Endothelial cell of umbilical vein (primary cell): ENCODE results near the gene FUT6. TPM values are rescaled to one million over a fixed set of nuclear protein-coding genes. Genes with fewer than 3 reads are reported as not detected.
"Not testable (repeated sequence)": the region's sequence is repeated elsewhere in the genome, so short reads cannot be mapped to it uniquely, and the experiment has no call there.

Experiments used
- BruUV-seq: library from RNA; stranded (reverse); fragments of 400-500 nt; replicated peaks from 2 replicates; lab custom pipeline; 2021; lab: Mats Ljungman, UMichigan
- CTCF ChIA-PET: fragments of 300-600, 350-600 bp; sonication (Branson Sonifier 250); formaldehyde crosslinking; loops from one replicate; lab custom pipeline; 2021; ENCODE audit warnings: antibody characterized with exemption, inconsistent platforms; lab: Charles Lee
- POLR2A ChIA-PET: fragments of 300-600, 350-600 bp; sonication (Branson Sonifier 250); formaldehyde crosslinking; loops from one replicate; lab custom pipeline; 2021; ENCODE audit warnings: antibody characterized with exemption, inconsistent platforms; lab: Charles Lee
- DNase-seq: peaks from one replicate; pipeline ENCODE4 v3.0.0-alpha.2; 2011; ENCODE audit warnings: low read depth, low spot score
- FAIRE-seq: peaks from 2 replicates; lab custom pipeline; 2011; peaks lifted over from hg19 to GRCh38; lab: Jason Lieb, UNC
- H2AFZ ChIP-seq: 2 replicates; pipeline ENCODE4 v1.6.0; 2012; ENCODE audit warnings: low read depth, low read length, control low read depth, inconsistent platforms
- H3K27ac ChIP-seq: 2 replicates; pipeline ENCODE4 v1.5.1; 2011; ENCODE audit warnings: low read depth, mild to moderate bottlenecking, control low read depth, low read length, moderate library complexity; ENCODE audit not compliant: insufficient read depth
- H3K27me3 ChIP-seq, 2 experiments: 2 replicates each; pipeline versions ENCODE4 v1.6.0 to v1.6.1; 2011; ENCODE audit warnings: low read length in 2 of 2, mixed read lengths in 1 of 2; ENCODE audit not compliant: control insufficient read depth in 2 of 2, insufficient read depth in 2 of 2
- H3K36me3 ChIP-seq, 2 experiments: 2 replicates in 1 of 2; 3 replicates in 1 of 2; pipeline ENCODE4 v1.5.1; 2011; ENCODE audit warnings: low read length in 2 of 2, mild to moderate bottlenecking in 1 of 2, moderate library complexity in 1 of 2; ENCODE audit not compliant: control insufficient read depth in 2 of 2, insufficient read depth in 2 of 2; ENCODE audit errors: extremely low read depth in 1 of 2
- H3K4me1 ChIP-seq: 3 replicates; pipeline ENCODE4 v1.5.1; 2011; ENCODE audit warnings: mild to moderate bottlenecking, low read length; ENCODE audit not compliant: control insufficient read depth, insufficient read depth; ENCODE audit errors: extremely low read depth
- H3K4me2 ChIP-seq: 2 replicates; pipeline ENCODE4 v1.6.1; 2011; ENCODE audit warnings: low read length, control low read depth, mixed read lengths; ENCODE audit not compliant: insufficient read depth
- H3K4me3 ChIP-seq, 3 experiments: fragments of 200-600 bp in 1 of 3; sonication (generic), shearing (Covaris generic) in 1 of 3; replicated peaks in 1 of 3; 2 replicates each; pipeline ENCODE4 v1.5.1; 2011 to 2016; ENCODE audit warnings: control low read depth in 3 of 3, low read length in 3 of 3, mild to moderate bottlenecking in 2 of 3, inconsistent platforms in 1 of 3, low read depth in 1 of 3, moderate library complexity in 1 of 3; ENCODE audit not compliant: insufficient read depth in 1 of 3
- H3K79me2 ChIP-seq: 2 replicates; pipeline ENCODE4 v1.6.0; 2012; ENCODE audit warnings: low read length, inconsistent platforms; ENCODE audit not compliant: control insufficient read depth, insufficient read depth
- H3K9ac ChIP-seq: replicated peaks from 2 replicates; pipeline ENCODE3; 2011; ENCODE audit warnings: low read length, control low read depth; ENCODE audit not compliant: insufficient read depth; ENCODE audit errors: extremely low read depth
- H3K9me1 ChIP-seq: replicated peaks from 3 replicates; pipeline ENCODE4 v1.6.0; 2011; ENCODE audit warnings: mild to moderate bottlenecking, low read length; ENCODE audit not compliant: control insufficient read depth, insufficient read depth; ENCODE audit errors: extremely low read depth
- H3K9me3 ChIP-seq: replicated peaks from 2 replicates; pipeline ENCODE4 v1.5.1; 2012; ENCODE audit warnings: low read length, inconsistent platforms; ENCODE audit not compliant: control insufficient read depth, insufficient read depth
- H4K20me1 ChIP-seq: replicated peaks from 2 replicates; pipeline ENCODE3; 2011; ENCODE audit warnings: mild to moderate bottlenecking, low read length; ENCODE audit not compliant: control insufficient read depth, insufficient read depth; ENCODE audit errors: extremely low read depth
- EZH2 ChIP-seq: IDR thresholded peaks from 2 replicates; pipeline ENCODE4 v1.6.1; 2012; ENCODE audit warnings: borderline replicate concordance, low read depth, mild to moderate bottlenecking, moderate library complexity, low read length, inconsistent platforms; ENCODE audit not compliant: severe bottlenecking
- FOS ChIP-seq: IDR thresholded peaks from 2 replicates; pipeline ENCODE4 v1.6.1; 2011; ENCODE audit warnings: mild to moderate bottlenecking, low read length, moderate library complexity, borderline replicate concordance; ENCODE audit not compliant: insufficient read depth
- GATA2 ChIP-seq: IDR thresholded peaks from 2 replicates; pipeline ENCODE4 v1.7.0; 2011; ENCODE audit warnings: low read depth, mild to moderate bottlenecking, moderate library complexity, mixed read lengths, low read length; ENCODE audit not compliant: insufficient read length, insufficient read depth
- JUN ChIP-seq: IDR thresholded peaks from 2 replicates; pipeline ENCODE4 v1.6.1; 2011; ENCODE audit warnings: borderline replicate concordance, low read depth; ENCODE audit not compliant: insufficient read length, insufficient read depth
- MYC ChIP-seq: IDR thresholded peaks from one replicate; pipeline ENCODE4 v1.6.1; 2011; ENCODE audit warnings: mild to moderate bottlenecking, low read depth, low read length
- POLR2A ChIP-seq: IDR thresholded peaks from 2 replicates; pipeline ENCODE4 v1.6.1; 2012; ENCODE audit warnings: low read depth, mild to moderate bottlenecking, control low read depth, low read length
- POLR2AphosphoS5 ChIP-seq: IDR thresholded peaks from 2 replicates; pipeline ENCODE4 v1.6.1; 2012; ENCODE audit warnings: low read depth, mild to moderate bottlenecking, control low read depth, low read length, moderate library complexity; ENCODE audit not compliant: insufficient read depth
- dilution Hi-C: fragments of 300-500 bp; cut with MboI; formaldehyde crosslinking; loops from one replicate; pipeline ENCODE4 v1.15.0; 2019; ENCODE audit warnings: low sequenced_read_pairs; ENCODE audit not compliant: extremely low pct_ligation_motif_present
- intact Hi-C: fragments of 100-400 bp; cut with micrococcal nuclease; formaldehyde crosslinking; loops from one replicate; pipeline ENCODE4 v1.10.0; 2022
- polyA plus RNA-seq, 4 experiments: library from polyadenylated mRNA; depleted of rRNA in 3 of 4; stranded (reverse) in 3 of 4; unstranded in 1 of 4; fragments of >200 nt; gene quantifications; 2 replicates each; pipeline versions ENCODE4 v1.2.1 to v1.2.3, GENCODE V29; 2011 to 2012; ENCODE audit warnings: missing spikeins in 1 of 4
- total RNA-seq: library from RNA; stranded (reverse); gene quantifications from 2 replicates; pipeline ENCODE4 v1.2.3, GENCODE V29; 2021
- TF ChIP-seq, protein P1 (sequence below), 2 donors: IDR thresholded peaks; 1 replicate in 1 of 2; 2 replicates in 1 of 2; pipeline ENCODE4 v1.5.1; 2011; ENCODE audit warnings: low read length in 2 of 2, mild to moderate bottlenecking in 2 of 2, moderate library complexity in 2 of 2, control low read depth in 1 of 2, inconsistent platforms in 1 of 2, low read depth in 1 of 2; ENCODE audit not compliant: insufficient read depth in 1 of 2; ENCODE audit errors: extremely low read depth in 1 of 2
- TF ChIP-seq, protein P2 (sequence below): IDR thresholded peaks from 2 replicates; pipeline ENCODE4 v1.6.1; 2011; ENCODE audit not compliant: insufficient read depth, insufficient read length

Gene FUT6
- total and polyA plus RNA-seq, 2 donors (not counting 3 experiments of a cell fraction or from before 2014, with no cell fraction given) = not detected

DNA sequence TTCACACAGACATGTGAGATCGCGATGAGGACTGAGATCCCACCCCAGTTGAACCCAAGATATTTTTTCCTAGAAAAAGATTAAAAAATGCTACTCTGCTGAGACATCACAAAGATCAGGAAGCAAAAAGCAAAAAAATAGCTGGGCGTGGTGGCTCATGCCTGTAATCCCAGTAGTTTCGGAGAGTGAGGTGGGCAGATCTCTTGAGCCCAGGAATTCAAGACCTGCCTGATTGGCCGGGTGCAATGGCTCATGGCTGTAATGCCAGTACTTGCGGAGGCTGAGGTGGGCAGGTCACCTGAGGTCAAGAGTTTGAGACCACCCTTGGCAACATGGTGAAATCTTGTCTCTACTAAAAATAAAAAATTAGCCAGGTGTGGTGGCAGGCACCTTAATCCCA lies 10.7 kb upstream of the FUT6 start:
- Histone ChIP-seq H3K9me3 (no peaks in the 10 kb centered on the region), H3K4me1 (no peaks in the 10 kb centered on the region), H3K4me3 (no peak overlapping the region), H3K9ac (no peak overlapping the region), H3K4me2 (no peak overlapping the region), H3K9me1 (no peaks in the 10 kb centered on the region), H3K79me2 (no peaks in the 10 kb centered on the region), H4K20me1 (no peaks in the 10 kb centered on the region), H3K36me3 (no peaks in the 10 kb centered on the region), H3K27me3 (no peaks in the 10 kb centered on the region), H3K27ac (no peak overlapping the region), H2AFZ (no peak overlapping the region)
- ChIA-PET CTCF (no interaction called here), POLR2A (no interaction called here)
- no TSS peak for BruUV-seq
- no peak for DNase-seq
- dilution Hi-C loops = no loop called here
- intact Hi-C loops = no loop called here
- TF ChIP-seq FOS (no peak), MYC (no peak), POLR2A (no peak), EZH2 (no peak), POLR2AphosphoS5 (no peak), JUN (no peak), GATA2 (no peak)
- TF ChIP-seq, protein P1, sequence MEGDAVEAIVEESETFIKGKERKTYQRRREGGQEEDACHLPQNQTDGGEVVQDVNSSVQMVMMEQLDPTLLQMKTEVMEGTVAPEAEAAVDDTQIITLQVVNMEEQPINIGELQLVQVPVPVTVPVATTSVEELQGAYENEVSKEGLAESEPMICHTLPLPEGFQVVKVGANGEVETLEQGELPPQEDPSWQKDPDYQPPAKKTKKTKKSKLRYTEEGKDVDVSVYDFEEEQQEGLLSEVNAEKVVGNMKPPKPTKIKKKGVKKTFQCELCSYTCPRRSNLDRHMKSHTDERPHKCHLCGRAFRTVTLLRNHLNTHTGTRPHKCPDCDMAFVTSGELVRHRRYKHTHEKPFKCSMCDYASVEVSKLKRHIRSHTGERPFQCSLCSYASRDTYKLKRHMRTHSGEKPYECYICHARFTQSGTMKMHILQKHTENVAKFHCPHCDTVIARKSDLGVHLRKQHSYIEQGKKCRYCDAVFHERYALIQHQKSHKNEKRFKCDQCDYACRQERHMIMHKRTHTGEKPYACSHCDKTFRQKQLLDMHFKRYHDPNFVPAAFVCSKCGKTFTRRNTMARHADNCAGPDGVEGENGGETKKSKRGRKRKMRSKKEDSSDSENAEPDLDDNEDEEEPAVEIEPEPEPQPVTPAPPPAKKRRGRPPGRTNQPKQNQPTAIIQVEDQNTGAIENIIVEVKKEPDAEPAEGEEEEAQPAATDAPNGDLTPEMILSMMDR (IDR thresholded peaks at IDR 0.05; ENCODE audit: extremely low read depth in 1 of 2, insufficient read depth in 1 of 2, low read depth in 1 of 2, low read length in 2 of 2) = no peak
- TF ChIP-seq, protein P2, sequence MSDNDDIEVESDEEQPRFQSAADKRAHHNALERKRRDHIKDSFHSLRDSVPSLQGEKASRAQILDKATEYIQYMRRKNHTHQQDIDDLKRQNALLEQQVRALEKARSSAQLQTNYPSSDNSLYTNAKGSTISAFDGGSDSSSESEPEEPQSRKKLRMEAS = no peak
- FAIRE-seq = no peak

DNA sequence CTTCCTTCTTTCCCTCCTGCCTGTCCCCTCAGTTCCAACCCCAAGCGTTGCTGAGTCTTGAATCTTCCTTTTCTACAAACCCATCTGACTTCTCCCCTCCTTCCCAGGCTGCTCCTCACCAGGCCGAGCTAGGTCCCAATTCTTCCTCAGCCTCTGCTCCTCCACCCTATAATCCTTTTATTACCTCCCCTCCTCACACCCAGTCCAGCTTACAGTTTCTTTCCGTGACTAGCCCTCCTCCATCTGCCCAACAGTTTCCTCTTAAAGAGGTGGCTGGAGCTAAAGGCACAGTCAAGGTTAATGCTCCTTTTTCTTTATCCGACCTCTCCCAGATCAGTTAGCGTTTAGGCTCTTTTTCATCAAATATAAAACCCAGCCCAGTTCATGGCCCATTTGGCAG lies 9.1 kb upstream of the FUT6 start:
- H3K9me3 ChIP-seq, H3K9ac ChIP-seq, H3K27ac ChIP-seq, BruUV-seq, dilution Hi-C loops, FAIRE-seq, POLR2A ChIA-PET, H3K4me3 ChIP-seq, H2AFZ ChIP-seq, H4K20me1 ChIP-seq, DNase-seq, H3K9me1 ChIP-seq, H3K4me1 ChIP-seq, H3K27me3 ChIP-seq, H3K36me3 ChIP-seq, H3K79me2 ChIP-seq, H3K4me2 ChIP-seq: not testable (repeated sequence)
- CTCF ChIA-PET = interaction anchor here (1.1 to 1.2 kb wide), 2 partner anchors 20 to 44 kb away, joined by 3 to 4 read pairs; no protein-coding TSS in a partner anchor
- intact Hi-C loops = loop anchor here (5.0 kb wide), 1 partner anchor 39 kb away; no protein-coding TSS in a partner anchor

DNA sequence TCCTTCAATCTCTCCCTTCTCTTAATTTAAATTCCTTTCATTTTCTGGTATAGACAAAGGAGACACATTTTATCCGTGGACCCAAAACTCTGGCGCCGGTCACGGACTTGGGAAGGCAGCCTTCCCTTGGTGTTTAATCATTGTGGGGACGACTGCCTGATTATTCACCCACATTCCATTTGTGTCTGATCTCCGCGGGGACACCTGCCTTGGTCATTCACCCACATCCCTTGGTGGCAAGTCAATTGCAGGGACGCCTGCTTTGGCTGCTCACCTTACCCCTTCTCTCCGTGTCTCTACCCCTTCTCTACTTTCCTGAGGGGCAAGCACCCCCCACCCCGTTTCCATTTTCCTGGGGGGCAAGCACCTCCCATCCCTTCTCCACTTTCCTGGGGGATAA lies 8.3 kb upstream of the FUT6 start:
- H4K20me1 ChIP-seq, BruUV-seq, H3K36me3 ChIP-seq, H3K4me3 ChIP-seq, H3K4me1 ChIP-seq, H3K27me3 ChIP-seq, H3K79me2 ChIP-seq, H3K9ac ChIP-seq, H3K27ac ChIP-seq, POLR2A ChIA-PET, H2AFZ ChIP-seq, dilution Hi-C loops, FAIRE-seq, DNase-seq, H3K9me1 ChIP-seq, CTCF ChIA-PET, H3K9me3 ChIP-seq, H3K4me2 ChIP-seq: not testable (repeated sequence)
- intact Hi-C loops = loop anchor here (5.0 kb wide), 1 partner anchor 39 kb away; no protein-coding TSS in a partner anchor
